Lung (tissue), 12 donors: Measurements from ENCODE around the gene NPHP4. TPM values are rescaled to one million over a fixed set of nuclear protein-coding genes. Genes with fewer than 3 reads are reported as not detected.

Source experiments
- ATAC-seq: fragments of 200-7000 bp; cut with Tn5 transposase; one replicate; pipeline ENCODE4 v1.9.1; 2020; ENCODE audit warnings: moderate number of reproducible peaks; ENCODE audit not compliant: insufficient read depth, low FRiP score
- DNase-seq, 3 donors: peaks; one replicate each; pipeline ENCODE4 v3.0.0-alpha.2; 2013 to 2017
- H3K27ac ChIP-seq, 2 donors: one replicate each; pipeline ENCODE4 v1.5.1; 2013; ENCODE audit warnings: mild to moderate bottlenecking in 2 of 2, moderate library complexity in 2 of 2, control low read depth in 1 of 2, inconsistent platforms in 1 of 2, low read depth in 1 of 2, low read length in 1 of 2
- H3K27me3 ChIP-seq, 3 donors: one replicate each; pipeline ENCODE4 v1.5.1; 2013; ENCODE audit warnings: low read length in 2 of 3; ENCODE audit not compliant: control insufficient read depth in 3 of 3, insufficient read depth in 3 of 3
- H3K36me3 ChIP-seq, 4 donors: one replicate each; pipeline ENCODE4 v1.5.1; 2013; ENCODE audit warnings: low read length in 4 of 4, mild to moderate bottlenecking in 1 of 4, moderate library complexity in 1 of 4; ENCODE audit not compliant: control insufficient read depth in 4 of 4, insufficient read depth in 4 of 4
- H3K4me1 ChIP-seq, 5 donors: one replicate each; pipeline ENCODE4 v1.5.1; 2013; ENCODE audit warnings: low read length in 5 of 5, mild to moderate bottlenecking in 2 of 5, moderate library complexity in 1 of 5; ENCODE audit not compliant: control insufficient read depth in 5 of 5, insufficient read depth in 5 of 5
- H3K4me3 ChIP-seq: one replicate; pipeline ENCODE4 v1.5.1; 2013; ENCODE audit warnings: mild to moderate bottlenecking, control low read depth, moderate library complexity
- H3K9ac ChIP-seq, 2 donors: one replicate each; pipeline ENCODE4 v1.5.1; 2013; ENCODE audit warnings: low read length in 2 of 2, control low read depth in 1 of 2; ENCODE audit not compliant: insufficient read depth in 1 of 2
- H3K9me3 ChIP-seq, 4 donors: one replicate each; pipeline ENCODE4 v1.5.1; 2013; ENCODE audit warnings: low read length in 3 of 4, mild to moderate bottlenecking in 1 of 4, moderate library complexity in 1 of 4; ENCODE audit not compliant: control insufficient read depth in 4 of 4, insufficient read depth in 3 of 4
- WGBS, 2 donors: extraction: QIAGEN DNeasy Blood & Tissue Kit; methylation state at CpG; one replicate each; pipeline ENCODE4 v1.1.7; 2013; 5-methylcytosine and 5-hydroxymethylcytosine counted together
- polyA plus RNA-seq, 2 donors: library from polyadenylated mRNA; stranded (reverse); fragments of 200-250 nt; gene quantifications; one replicate each; pipeline ENCODE4 v1.2.1, GENCODE V29; 2013
- total RNA-seq, 2 donors: library from RNA; depleted of rRNA in 1 of 2; stranded (reverse); fragments of >200 nt in 1 of 2; gene quantifications; one replicate each; pipeline ENCODE4 v1.2.1, GENCODE V29; 2014 to 2021
- TF ChIP-seq, protein P1 (sequence below): IDR thresholded peaks from 2 replicates; pipeline ENCODE4 v1.5.1; 2012; ENCODE audit warnings: mild to moderate bottlenecking; ENCODE audit errors: control extremely low read depth, extremely low read depth
- donor health status: control.
- donor health status: control.
- donor health status: Bipolar disorder and iron deficiency.
- donor health status: healthy.
- donor health status: DM: yes; HTN: yes; CAD: no.

The NPHP4 gene
- total and polyA plus RNA-seq, 4 donors, result 6.0 to 23.3 (median 11.1) TPM

DNA sequence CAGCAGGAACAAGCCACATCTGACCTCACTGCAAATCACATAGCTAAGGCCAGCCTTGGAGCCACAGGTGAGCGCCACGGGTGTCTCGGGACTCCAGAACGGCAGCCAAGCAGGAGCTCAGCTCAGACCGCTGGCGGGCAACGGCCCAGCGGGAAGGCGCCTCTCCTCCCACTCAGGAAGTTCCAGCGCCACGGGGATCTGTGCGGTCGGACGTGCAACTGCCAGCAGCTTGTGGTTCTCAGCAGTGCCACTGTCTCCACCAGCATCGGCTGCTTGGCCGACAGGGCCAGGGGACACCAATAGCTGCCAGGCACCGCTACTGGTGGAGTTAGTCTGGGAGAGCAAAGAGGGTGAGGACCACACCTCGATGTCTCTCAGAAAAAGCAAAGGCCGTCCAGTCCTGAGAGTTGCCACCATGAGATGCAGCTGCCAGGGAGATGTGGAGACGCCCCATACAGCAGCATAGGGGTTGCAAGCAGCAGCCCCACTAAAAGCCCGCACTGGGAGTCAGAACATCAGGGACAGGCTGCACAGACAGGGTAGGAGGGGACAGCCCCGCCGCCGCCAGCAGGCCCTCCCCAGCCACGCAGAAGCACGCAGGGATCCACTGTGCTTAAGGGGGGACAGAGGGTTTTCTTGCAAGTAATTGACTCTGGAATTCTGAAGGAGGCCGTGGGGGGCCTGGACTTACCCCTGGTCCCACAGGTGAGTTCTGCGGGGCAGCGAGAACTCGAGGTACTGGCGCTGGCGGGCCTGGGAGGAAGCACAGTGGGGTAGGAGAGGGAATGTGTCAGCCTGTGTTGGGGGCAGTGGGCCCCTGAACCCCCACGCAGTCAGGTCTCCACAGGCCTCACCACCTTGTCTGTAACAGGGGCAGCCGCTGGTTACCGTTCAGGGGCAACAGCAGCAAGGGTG is 83.5 kb downstream of the NPHP4 start:
- 93 to 95% methylated on average over 35 of the region's 35 CpGs for WGBS, 2 donors
- no peaks in the 10 kb centered on the region for H3K27me3 ChIP-seq

DNA sequence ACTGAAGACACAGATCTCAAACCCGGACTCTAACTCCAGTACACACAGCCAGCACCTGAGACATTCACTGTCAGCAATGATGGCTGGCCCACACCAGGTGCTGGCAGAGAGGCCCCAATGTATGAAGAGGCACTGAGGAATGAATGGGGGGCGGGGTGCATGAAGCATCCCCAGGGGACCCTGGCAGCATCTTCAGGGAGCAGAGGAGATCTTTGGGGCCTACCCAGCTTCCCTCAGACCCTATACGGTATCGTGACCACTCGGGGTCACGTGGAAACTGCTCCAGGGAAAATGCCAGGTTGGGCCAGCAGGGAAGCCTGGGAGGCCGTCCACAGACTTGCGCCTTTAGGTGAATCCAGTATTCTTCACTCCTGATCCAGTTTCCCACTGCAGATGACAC is 84.3 kb downstream of the NPHP4 start:
- no peaks in the 10 kb centered on the region for H3K4me1 ChIP-seq
- no peak overlapping the region for H3K4me3 ChIP-seq
- peaks cover 0 to 29% (median 4%) of the 10 kb centered on the region in 4 donors for H3K36me3 ChIP-seq
- H3K9me3 ChIP-seq, result peaks cover 0 to 1% (median 0%) of the 10 kb centered on the region in 4 donors
- TF ChIP-seq, protein P1, sequence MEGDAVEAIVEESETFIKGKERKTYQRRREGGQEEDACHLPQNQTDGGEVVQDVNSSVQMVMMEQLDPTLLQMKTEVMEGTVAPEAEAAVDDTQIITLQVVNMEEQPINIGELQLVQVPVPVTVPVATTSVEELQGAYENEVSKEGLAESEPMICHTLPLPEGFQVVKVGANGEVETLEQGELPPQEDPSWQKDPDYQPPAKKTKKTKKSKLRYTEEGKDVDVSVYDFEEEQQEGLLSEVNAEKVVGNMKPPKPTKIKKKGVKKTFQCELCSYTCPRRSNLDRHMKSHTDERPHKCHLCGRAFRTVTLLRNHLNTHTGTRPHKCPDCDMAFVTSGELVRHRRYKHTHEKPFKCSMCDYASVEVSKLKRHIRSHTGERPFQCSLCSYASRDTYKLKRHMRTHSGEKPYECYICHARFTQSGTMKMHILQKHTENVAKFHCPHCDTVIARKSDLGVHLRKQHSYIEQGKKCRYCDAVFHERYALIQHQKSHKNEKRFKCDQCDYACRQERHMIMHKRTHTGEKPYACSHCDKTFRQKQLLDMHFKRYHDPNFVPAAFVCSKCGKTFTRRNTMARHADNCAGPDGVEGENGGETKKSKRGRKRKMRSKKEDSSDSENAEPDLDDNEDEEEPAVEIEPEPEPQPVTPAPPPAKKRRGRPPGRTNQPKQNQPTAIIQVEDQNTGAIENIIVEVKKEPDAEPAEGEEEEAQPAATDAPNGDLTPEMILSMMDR, result no peak
- no peak overlapping the region for H3K27ac ChIP-seq
- no peaks in the 10 kb centered on the region for H3K27me3 ChIP-seq
- no peak for DNase-seq
- H3K9ac ChIP-seq, result no peak overlapping the region
- 98% methylated on average over 8 of the region's 8 CpGs for WGBS, 2 donors
- no peak for ATAC-seq

More for the DNA sequence above, 83.5 kb downstream of the NPHP4 start:
- Histone ChIP-seq H3K9me3 (peaks cover 0 to 3% (median 0%) of the 10 kb centered on the region in 4 donors), H3K36me3 (peaks cover 0 to 27% (median 3%) of the 10 kb centered on the region in 4 donors), H3K9ac (no peak overlapping the region), H3K4me3 (no peak overlapping the region), H3K27ac (no peak overlapping the region), H3K4me1 (no peaks in the 10 kb centered on the region)
- ATAC-seq (no peak), DNase-seq (no peak)
- TF ChIP-seq, protein P1, result no peak

DNA sequence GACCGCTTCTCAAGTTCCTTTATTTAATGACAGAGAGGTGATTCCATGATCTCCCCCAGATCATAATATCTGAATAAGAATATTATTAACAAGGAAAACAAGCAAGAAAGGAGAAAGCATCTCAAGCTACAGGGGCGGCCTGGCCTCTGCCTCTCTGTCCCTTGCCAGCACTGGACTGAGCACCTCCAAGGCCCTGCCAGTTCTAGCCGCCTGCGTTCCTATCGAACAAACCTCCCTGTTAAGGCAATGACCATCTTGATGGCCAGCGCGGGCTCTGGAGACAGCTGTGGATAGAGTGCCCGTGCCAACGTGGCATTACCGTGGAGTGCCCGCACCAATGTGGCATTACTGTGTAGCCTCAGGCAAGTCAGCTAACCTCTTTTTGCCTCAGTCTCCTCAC is 84.8 kb downstream of the NPHP4 start:
- TF ChIP-seq, protein P1, result no peak
- Histone ChIP-seq H3K27me3 (no peaks in the 10 kb centered on the region), H3K9ac (no peak overlapping the region), H3K4me1 (no peaks in the 10 kb centered on the region), H3K4me3 (no peak overlapping the region), H3K36me3 (peaks cover 0 to 29% (median 4%) of the 10 kb centered on the region in 4 donors), H3K27ac (no peak overlapping the region), H3K9me3 (peaks cover 0 to 1% (median 0%) of the 10 kb centered on the region in 4 donors)
- 92 to 94% methylated on average over 11 of the region's 11 CpGs for WGBS, 2 donors
- DNase-seq, result no peak
- no peak for ATAC-seq
